KOPT-K1 (cell line): ENCODE data around the gene KCND2.
"Not testable (repeated sequence)": the region's sequence is repeated elsewhere in the genome, so short reads cannot be mapped to it uniquely, and the experiment has no call there.

Experiments used
- H3K27ac ChIP-seq: fragments of 200-600 bp; sonication (generic); 2 replicates; pipeline ENCODE4 v1.5.1; 2016; ENCODE audit warnings: antibody characterized with exemption, mild to moderate bottlenecking, low read depth, low read length; ENCODE audit not compliant: poor library complexity, severe bottlenecking
- H3K36me3 ChIP-seq: fragments of 200-600 bp; sonication (generic); 2 replicates; pipeline ENCODE4 v1.5.1; 2017; ENCODE audit warnings: antibody characterized with exemption, mild to moderate bottlenecking, low read length, moderate library complexity; ENCODE audit not compliant: insufficient read depth
- H3K9me3 ChIP-seq: fragments of 200-600 bp; sonication (generic); 2 replicates; pipeline ENCODE4 v1.5.1; 2017; ENCODE audit warnings: antibody characterized with exemption, low read length, mild to moderate bottlenecking; ENCODE audit not compliant: insufficient read depth, poor library complexity, severe bottlenecking

KCND2 gene

DNA sequence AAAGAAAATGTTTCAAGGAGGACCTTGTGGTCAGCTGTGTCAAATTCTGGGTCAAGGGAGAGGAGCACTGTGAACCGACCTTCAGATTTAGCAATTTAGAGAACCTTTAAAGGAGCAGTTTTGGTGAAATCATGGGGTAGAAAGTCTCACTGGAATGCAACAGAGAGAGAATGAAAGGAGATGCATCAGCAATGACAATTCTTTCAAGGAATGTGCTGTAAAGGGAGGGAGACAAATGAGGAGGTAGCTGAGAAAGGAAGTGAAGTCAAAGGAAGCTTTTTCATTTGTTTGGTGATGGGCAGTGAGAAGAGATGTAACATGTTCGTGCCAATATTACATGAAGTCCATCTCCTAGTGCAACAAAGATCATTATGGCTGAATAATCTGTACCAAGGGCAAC is 418.9 kb downstream of the KCND2 start:
- no peaks in the 10 kb centered on the region for H3K9me3 ChIP-seq
- H3K27ac ChIP-seq: no peak overlapping the region
- H3K36me3 ChIP-seq: no peaks in the 10 kb centered on the region

DNA sequence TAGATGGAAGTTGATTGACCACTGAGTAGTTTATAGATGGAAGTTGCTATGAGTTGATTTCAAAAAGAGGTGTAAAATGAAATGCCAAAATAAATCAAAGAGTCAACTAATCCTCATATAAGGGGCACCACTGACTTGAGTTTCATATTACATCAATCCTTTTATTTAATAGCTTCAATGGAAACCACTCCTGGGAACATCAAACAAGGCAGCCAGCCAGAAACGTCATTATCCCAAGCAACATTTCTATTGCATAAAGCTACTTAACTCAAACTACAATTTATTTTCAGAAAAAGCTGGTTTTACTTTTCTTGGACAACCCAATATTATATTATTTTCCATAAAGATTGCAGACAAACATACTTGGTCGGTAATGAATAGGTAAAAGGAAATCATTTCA is 422.9 kb downstream of the KCND2 start:
- Histone ChIP-seq H3K9me3 (no peaks in the 10 kb centered on the region), H3K36me3 (no peaks in the 10 kb centered on the region), H3K27ac (no peak overlapping the region)

DNA sequence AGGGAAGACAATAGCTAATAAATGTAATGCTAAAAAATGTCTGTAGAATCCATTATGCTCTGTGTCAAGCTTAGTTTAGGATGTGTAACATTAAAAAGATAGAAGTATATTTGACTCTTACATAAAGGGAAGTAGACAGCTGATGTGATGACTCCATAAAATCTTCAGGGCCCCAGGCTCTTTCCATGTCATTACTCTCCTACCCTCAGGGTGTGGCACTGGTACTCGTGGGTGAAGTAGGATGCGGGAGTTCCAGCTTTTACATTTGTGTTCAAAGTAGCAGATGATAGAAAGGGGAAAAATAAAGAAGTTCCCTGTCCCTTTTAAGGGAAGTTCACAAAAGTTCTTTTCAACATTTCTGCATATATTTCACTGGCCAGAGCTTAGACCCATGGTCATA is 427.8 kb downstream of the KCND2 start:
- H3K9me3 ChIP-seq: no peaks in the 10 kb centered on the region
- no peak overlapping the region for H3K27ac ChIP-seq
- H3K36me3 ChIP-seq: no peaks in the 10 kb centered on the region

DNA sequence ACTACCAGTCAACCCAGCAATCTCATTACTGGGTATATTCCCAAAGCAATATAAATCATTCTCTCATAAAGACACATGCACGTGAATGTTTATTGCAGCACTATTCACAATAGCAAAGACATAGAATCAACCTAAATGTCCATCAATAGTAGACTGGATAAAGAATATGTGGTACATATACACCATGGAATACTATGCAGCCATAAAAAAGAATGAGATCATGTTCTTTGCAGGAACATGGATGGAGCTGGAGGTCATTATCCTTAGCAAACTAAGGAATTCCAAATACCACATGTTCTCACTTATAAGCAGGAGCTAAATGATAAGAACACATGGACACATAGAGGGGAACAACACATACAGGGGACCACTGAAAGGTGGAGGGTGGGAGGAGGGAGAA is 429.4 kb downstream of the KCND2 start:
- not testable (repeated sequence) for H3K9me3 ChIP-seq, H3K27ac ChIP-seq, H3K36me3 ChIP-seq

DNA sequence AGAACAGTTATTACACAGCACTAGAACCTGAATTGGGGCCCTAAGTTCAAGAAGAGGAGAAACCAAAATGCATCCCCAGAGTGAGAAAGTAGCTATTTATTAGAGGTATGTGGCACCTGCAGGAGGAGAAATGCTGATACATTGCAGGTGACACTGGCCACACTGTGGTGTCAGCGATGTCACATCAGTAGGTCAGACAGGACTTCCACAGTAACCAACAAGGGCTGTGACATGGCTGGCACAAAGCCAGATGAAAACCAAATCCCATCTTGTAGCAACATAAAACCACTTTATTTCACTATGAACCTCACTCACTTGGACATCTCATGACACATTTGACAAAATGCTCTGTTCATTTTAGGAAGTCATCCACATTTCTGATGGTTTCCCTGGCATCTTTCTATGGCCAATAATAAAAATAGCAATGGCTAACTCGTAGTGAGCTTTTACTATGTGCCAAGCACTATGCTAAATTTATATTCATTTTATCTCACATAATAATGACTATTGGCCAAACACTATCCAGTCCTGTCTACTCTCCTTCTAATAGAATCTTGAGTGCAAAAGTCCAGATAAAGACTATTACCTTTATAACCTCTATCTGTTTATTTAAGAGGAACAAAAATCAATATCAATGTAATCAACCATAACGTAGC is 430.7 kb downstream of the KCND2 start:
- Histone ChIP-seq H3K9me3 (no peaks in the 10 kb centered on the region), H3K27ac (no peak overlapping the region), H3K36me3 (no peaks in the 10 kb centered on the region)

DNA sequence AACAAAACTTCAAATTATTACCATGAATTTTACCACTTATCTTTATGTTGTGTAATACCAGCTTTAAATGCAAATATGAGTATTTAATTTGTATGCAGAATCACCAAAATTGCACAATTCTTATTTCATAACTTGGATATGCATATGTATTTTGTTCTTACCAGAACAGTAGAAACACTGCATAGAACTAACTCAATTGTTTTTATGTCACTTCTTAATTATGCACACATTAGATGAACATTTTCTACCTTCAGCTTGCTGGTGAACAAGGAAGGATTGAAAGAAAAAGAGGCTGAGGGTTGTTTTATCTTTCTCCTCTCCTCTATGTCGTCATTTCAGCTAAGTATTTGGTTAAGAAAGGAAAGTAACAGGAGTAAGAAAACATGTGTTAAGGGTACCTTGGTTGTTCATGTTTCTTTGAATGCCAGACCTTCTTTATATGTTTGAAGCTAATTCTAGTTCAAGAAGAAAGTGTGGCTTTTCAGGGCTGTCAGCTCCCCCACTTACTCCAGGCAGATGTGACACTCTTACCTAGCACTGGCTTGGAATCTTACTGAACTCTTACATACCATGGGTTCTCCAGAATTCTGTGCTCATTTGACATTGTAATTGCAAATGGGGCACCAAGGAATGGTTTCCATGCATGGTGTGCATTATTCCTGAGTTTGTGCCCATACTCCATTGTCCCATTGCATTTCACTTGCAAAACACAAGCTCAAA is 436.4 kb downstream of the KCND2 start:
- Histone ChIP-seq H3K9me3 (no peaks in the 10 kb centered on the region), H3K36me3 (no peaks in the 10 kb centered on the region), H3K27ac (no peak overlapping the region)

DNA sequence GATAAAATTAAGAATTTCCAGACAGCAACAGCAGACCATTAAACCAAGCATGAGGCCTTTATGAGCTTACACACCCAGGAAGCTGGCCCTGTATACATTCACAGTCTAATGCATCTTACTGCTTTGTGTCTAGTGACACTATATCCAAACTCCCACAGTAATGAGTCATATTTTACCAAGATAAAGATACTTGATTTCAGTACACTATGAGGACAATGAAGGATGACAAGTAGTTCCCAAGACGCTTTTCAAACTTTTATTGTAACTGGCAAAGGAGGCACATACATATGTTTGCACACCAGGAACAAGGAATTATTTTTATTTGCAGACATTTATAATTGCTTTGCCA is 437.0 kb downstream of the KCND2 start:
- Histone ChIP-seq H3K9me3 (no peaks in the 10 kb centered on the region), H3K27ac (no peak overlapping the region), H3K36me3 (no peaks in the 10 kb centered on the region)

DNA sequence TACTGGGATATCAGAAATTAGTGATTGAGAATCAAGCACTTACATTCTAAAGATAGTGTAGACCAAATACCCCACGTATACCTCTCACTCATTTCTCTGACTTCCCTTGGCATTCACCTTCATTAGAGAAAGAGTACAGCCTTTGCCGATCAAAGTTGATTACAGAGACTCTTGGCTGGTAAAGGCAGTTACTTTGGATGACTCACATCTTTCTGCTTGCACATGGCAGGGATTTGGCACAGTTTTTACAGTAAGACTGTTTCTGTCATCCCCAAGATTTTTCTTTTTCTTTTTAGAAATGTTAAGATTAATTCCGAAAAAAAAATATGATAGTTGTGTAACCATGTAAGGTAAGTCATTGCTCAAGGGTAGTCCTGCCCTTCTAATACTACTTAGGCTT is 442.0 kb downstream of the KCND2 start:
- Histone ChIP-seq H3K9me3 (no peaks in the 10 kb centered on the region), H3K27ac (no peak overlapping the region), H3K36me3 (no peaks in the 10 kb centered on the region)

DNA sequence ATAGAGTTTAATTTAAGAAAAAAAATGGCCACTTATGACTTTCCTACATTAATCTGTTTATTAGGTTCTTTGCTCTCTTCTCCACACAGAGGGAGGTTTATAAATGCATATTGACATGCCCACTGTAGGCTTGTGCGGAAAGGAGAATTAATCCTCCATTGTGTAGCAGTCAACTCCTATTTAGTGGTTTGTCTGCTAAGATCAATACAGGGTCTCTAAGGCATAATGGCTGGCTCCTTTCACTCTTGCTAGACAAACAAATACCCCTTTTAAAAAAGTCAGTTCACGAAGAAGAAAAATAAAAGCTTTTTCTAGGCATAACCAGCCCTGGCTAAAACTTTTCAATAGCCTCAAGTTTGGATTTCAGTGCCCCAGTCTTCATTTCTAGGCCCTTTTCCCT is 443.3 kb downstream of the KCND2 start:
- Histone ChIP-seq H3K9me3 (no peaks in the 10 kb centered on the region), H3K36me3 (no peaks in the 10 kb centered on the region), H3K27ac (no peak overlapping the region)

DNA sequence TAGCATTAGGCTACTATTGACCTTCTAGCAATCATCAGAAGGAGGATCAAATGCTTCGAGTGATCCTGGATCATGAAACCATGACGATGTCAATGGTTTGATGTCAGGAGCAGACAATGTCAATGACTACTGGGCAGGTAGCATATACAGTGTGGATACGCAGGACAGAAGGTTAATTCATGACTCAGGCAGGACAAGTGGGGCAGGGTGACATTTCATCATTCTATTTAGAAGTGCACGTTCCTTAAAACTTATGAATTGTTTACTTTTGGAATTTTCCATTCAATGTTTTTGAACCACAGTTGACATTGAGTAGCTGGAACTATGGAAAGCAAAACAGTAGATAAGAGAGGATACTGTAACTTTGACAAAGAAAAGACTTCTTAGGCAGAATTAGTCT is 444.2 kb downstream of the KCND2 start:
- no peaks in the 10 kb centered on the region for H3K9me3 ChIP-seq
- no peak overlapping the region for H3K27ac ChIP-seq
- no peaks in the 10 kb centered on the region for H3K36me3 ChIP-seq

DNA sequence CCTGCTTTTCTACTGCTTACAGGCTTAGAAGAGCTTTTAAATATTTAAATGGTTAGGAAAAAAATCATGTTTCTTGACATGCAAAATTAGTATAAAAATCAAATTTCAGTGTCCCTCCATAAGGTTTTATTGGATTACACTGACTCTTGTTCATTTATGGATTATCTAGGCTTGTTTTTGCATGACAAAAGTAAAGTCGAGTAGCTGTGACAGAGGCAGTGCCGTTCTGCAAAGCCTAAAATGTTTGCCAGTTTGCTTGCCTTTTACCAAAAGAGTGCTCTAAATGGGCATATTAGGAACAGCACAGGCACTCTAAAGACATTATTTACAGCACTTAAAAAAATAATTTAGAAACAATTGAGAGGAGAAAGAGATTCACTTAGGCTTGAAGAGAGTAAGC is 445.4 kb downstream of the KCND2 start:
- H3K27ac ChIP-seq: no peak overlapping the region
- H3K9me3 ChIP-seq: no peaks in the 10 kb centered on the region
- H3K36me3 ChIP-seq: no peaks in the 10 kb centered on the region

DNA sequence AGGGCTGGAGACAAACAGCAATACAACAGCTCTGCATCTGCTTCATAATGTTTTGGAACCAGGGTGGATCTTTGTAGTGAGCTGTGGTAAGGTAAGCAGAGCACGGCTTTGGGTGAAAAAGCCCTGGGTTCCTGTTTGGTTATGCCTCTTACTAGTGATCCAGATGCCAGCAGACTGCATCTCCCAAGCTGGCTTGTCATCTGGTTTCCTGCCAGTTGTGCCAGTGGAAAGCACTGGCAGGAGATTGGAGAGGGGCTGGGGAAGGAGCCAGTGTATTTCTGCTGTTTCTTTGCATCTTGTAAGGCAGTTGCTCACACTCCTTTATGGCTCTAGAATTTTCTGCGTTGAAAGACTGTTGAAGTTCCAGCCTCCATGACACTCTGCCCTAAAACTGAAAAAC is 447.3 kb downstream of the KCND2 start:
- H3K36me3 ChIP-seq: no peaks in the 10 kb centered on the region
- H3K27ac ChIP-seq: no peak overlapping the region
- H3K9me3 ChIP-seq: no peaks in the 10 kb centered on the region

DNA sequence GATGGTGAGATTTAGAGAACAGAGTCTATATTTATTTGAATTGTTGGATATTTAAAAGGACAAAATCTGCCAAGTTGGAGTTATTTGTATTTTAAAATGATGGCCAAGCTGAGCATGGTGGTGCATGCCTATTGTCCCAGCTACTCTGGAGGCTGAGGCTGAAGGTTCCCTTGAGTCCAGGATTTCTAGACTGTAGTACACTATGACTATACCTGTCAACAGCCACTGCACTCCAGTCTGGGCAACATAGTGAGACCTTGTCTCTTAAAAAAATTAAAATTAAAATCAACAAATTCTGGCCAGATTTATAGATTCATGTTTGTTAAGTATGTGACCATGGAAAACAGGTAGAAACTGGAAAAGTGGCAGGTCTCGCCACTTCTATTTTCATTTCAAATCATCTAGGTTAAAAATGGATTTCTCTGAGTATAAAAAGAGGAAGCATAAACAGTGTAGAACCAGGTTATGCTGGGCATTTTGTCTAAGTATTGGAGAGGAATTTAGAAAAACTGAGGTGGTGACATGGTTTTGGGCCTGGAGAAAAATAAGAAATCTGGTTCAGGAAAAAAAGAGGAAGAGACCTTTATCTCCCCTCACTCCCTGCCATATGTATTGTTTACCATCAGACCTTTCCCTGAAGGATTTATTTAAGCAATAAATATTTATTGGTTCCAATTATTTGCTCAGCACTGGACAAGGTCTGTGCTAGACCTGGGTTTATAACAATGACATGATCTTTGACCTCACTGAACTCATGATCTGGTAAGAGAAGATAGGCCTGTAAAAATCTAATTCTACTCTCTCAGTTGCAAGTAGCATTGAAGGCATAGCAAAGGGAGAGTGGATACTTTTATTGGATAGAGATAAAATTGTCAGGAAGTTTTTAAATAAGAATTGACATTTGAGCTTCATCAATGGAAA is 450.8 kb downstream of the KCND2 start:
- H3K27ac ChIP-seq: no peak overlapping the region
- no peaks in the 10 kb centered on the region for H3K9me3 ChIP-seq
- no peaks in the 10 kb centered on the region for H3K36me3 ChIP-seq

DNA sequence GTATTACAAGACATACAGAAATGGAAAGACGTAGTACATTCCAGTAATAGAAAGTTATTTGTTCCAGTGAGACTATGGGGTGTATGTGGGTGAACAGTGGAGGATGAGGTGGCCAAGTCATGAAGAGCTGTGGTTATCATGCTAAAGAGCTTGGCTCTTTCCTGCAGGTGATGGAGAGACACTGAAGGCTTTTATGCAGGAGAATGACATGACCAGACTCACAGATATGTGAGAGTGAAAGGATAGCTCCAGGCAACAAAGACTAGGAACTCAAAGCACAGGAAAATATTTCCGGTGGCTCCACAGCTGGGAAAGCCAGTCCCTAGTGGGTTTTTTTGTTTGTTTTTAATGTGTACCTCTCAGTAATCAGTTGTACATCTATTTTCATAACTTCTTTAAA is 451.5 kb downstream of the KCND2 start:
- H3K27ac ChIP-seq: no peak overlapping the region

DNA sequence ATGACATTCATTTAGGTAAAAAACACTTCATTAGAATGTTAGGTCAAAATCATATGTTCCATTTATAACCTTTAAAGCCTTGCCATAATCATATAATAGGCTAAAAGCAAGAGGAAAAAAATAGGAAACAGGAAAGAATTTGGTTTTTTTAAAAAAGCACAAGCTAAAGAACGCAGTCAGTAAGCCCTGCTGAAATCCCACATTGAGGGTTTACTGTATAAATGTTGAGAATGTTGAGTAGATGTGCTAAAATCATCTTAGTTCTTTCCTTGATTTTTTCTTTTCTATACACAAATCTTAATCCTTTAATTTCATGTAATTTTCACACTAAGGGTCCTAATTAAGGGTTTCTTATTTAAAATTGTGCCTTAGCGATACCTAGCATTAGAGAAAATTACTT is 452.0 kb downstream of the KCND2 start:
- Histone ChIP-seq H3K9me3 (no peaks in the 10 kb centered on the region), H3K36me3 (no peaks in the 10 kb centered on the region), H3K27ac (no peak overlapping the region)

More for the DNA sequence above, 451.5 kb downstream of the KCND2 start:
- Histone ChIP-seq H3K36me3 (no peaks in the 10 kb centered on the region), H3K9me3 (no peaks in the 10 kb centered on the region)
